T-helper 1 cell treated with Interleukin-12 subunit alpha and Interleukin-12 subunit beta and Interleukin-4 antibody, amounts not matched to agents 30 ng/mL and 1 ng/mL, for 36 hours (primary cell): ENCODE results near the gene SRPX. TPM values are rescaled to one million over a fixed set of nuclear protein-coding genes. Genes with fewer than 3 reads are reported as not detected.

ENCODE experiments used
- intact Hi-C: fragments of 100-400 bp; cut with micrococcal nuclease; formaldehyde crosslinking; loops from one replicate; pipeline ENCODE4 v1.15.1; 2024
- total RNA-seq: library from RNA; stranded (reverse); gene quantifications from 2 replicates; pipeline ENCODE4 v1.2.3, GENCODE V29; 2022

The SRPX gene, protein sequence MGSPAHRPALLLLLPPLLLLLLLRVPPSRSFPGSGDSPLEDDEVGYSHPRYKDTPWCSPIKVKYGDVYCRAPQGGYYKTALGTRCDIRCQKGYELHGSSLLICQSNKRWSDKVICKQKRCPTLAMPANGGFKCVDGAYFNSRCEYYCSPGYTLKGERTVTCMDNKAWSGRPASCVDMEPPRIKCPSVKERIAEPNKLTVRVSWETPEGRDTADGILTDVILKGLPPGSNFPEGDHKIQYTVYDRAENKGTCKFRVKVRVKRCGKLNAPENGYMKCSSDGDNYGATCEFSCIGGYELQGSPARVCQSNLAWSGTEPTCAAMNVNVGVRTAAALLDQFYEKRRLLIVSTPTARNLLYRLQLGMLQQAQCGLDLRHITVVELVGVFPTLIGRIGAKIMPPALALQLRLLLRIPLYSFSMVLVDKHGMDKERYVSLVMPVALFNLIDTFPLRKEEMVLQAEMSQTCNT
- not detected in 2 replicates for total RNA-seq

DNA sequence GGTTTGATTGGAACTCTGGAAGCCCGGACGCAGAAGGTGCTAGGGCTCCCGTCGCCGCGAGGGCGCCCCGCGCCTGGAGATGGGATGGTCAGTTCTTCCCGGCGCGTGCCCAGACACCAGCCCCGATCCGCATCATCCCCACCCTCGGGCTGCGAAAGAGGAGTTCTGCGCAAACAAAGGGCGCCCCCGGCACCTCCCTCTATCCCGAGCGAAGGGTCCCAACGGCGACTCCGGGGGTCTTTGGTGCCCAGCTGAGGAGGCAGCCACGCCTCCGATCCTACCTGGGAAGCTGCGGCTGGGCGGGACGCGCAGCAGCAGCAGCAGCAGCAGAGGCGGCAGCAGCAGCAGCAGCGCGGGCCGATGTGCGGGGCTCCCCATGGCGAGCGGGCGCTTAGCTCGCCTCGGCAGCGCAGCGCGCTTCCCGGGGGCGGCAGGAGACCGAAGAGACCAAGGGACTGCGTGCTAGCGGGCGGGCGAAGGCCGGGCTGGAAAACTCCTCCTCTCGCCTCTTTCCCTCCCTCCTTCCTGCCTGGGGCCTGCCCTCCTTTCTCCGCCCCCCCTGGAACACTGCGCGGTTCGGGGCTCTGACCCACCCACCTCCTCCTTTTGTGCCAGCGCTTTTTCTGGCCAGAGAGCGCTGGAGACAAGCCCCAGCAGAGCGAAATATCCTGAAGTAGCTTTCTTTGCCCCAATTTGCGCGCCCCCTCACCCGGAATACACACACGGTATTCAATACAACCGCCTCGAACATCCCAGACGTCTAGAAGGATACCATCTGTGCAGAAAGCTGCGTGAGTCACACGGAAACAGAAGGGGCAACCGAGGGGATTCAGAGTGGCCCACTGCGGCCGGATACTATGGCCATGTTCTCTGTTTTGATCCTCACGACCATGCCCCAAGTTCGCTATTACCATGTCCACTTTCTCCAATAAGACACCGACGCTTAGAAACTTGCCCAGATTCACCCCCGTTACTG, at the start of gene SRPX:
SRPX (minus strand) TSS at position 457 of the 976 bp plus-strand sequence; CDS start at position 378, 79 bp downstream.
- intact Hi-C loops, result no loop called here

DNA sequence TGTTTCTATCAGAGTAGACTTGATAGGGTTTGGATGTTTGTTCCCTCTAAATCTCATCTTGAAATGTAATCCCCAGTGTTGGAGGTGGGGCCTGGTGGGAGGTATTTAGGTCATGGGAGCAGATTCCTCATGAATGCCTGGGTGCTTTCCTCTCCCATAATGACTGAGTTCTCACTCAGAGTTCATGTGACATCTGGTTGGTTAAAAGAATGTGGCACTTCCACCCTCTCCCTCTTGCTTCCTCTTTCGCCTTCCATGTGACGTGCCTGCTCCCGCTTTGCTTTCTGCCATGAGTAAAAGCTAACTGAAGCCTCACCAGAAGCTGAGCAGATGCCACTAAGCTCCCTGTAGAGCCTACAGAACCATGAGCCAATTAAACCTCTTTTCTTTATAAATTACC, 47.3 kb upstream of the SRPX start:
- intact Hi-C loops, result no loop called here

DNA sequence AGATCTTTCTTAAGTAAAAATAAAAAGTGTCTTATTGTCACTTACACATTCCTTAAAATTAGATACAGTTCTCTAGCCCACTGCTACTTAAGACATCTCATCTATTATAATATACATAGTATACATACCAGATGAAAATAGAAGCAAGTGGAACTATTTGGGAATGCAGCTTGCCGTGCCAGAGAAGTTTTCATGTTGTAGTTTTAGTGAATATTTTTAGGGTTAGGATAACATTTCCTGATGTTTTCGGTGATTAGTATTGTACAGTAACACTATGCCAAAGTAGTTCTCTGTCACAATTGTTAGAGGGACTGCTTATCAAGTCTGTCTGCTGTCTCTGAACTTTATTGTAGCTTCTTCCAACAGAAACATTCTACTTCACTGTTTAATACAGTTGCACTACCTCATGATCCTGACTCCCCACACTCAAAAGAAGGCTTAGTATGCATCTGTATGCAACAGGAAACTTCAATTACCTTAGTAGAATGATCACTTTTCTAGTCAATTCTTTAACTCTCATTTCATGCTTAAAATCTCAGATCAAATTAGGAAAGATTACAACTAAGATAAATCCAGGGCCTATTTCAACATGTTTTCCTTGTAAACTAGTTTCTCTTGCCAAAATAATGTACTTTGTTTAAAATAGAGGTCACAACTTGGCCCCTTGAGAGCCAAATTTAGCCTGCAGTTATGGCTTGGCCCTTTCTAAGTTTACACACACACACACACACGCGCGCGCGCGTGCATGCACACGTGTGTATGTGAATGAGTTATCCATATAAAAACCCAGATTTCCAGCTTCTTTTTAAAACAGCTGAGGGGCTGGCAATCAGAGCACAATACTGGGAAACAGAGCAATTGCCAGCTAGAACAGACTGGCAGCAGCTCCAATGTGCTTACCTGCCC, 42.3 kb upstream of the SRPX start:
- intact Hi-C loops, result no loop called here

DNA sequence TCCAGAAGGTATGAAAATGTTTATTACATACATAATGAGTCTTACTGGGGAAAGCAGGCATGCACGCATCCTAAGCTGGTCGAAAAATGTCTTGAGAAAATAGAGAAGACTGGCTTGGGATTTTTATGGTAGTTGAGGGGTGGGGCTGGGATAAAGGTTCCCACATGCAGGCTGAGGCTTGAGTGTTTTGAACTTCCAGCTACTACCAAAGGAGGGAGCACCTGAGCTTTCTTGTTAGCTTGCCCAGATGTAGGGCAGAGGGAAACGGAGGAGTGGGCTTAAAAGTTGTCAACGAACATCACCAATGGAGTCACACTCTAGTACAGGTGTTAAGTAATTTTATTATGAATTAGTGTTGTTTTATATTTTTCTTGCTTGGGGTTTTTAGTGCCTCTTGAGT, 39.6 kb upstream of the SRPX start:
- intact Hi-C loops, result loop anchor here (1.0 kb wide), 1 partner anchor 67 kb away; the partner anchor contains the start of gene RPGR

DNA sequence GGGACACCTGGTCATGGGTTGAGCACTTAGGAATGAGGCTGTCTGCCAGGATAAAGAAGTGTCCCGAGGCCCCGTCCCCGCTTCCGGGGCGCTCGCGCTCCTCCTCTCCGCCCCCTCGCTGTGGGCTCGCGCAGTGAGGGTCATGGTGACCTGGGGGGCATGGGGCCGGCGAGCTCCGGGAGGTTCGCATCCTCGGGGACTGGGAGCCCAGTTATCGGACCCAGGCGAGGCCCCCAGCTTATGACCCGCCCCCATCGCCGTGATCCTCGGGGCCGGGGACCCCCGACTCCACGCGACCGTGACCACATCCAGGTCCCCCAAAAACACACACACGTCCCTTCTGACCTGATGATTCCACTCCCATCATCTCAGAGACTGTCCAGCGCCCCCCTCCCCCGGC, 35.3 kb upstream of the SRPX start:
- intact Hi-C loops, result no loop called here

DNA sequence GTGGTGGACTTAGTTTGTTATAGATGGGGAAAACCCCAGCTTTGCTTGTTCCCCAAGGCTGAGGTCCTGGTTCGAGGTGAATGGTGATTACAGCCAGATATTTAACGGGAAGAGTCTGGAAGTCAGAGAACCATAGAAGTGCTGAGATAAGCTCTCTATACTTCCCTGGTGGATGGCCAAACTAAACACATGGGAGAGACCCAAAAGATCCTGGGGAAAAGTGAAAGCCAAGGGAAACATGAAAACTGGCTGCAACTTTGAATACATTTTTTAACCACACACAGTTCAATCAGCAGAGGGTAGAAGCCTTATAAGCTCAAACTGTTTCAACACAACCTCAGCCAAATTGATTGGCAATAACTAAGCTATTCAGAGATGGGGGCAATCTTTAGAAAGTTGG, 29.3 kb upstream of the SRPX start:
- intact Hi-C loops, result no loop called here

DNA sequence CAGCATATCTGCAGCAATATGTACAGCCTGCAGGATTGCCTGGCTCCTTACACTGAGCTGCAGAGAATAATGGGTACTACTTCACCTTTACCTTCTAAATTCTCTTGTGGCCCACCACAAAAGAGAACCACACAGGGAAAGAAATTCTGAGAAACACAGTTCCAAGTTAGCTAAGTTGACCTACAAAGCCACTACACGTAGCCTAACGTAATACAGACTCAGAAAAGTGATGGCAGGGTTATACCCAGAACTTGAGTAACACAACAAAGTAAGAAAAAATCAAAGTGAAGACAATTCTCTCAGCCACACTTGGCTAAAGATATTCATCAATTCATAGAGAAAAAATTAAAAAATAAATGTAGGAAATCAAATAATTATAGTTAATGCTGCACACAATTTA, 26.4 kb upstream of the SRPX start:
- intact Hi-C loops, result no loop called here

DNA sequence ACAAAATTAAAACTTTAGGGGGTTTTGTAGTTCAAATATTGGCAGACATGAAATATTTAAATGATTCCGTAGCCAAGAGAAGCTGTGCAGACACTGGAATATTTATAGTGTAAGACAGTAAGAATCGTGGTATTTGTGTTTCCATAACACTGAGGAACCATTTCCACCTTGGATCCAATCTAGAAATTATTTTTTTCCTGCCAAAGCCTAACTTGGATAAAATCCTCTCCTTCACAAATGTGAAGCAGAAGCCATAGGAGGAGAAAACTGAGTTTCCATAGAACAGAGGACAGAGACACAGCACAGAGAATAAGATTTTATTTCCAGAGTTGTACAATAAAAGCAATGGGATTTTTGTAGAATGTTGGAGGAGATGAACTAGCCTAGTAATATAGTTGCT, 19.9 kb upstream of the SRPX start:
- intact Hi-C loops, result no loop called here

DNA sequence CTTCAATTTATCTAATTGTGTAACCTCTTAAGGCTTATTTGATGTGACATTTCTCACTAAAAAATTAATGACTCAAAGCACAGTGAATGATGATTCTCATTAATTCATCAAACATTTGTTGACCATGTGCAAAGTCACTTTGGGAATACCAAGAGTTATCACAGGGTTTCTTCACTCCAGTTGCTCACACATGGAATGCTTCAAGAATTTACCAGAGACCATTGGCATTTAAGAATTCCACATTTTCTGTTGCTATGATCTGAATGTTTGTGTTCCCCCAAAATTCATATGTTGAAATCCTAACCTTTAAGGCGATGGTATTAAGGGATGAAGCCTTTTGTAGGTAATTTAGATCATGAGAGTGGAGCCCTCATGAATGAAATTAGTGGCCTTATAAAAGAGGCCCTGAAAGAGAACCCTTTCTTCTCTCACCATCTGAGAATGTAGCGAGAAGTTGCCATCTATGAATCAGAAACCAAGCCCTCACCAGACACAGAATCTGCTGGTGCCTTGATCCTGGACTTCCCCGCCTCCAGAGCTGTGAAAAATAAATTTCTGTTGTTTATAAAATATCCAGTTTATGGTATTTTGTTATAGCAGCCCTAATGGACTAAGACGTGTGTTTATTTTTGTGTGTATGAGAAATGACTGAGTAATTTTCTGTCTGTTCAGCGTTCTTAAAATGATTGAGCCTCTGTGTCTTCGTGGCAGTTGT, 16.4 kb upstream of the SRPX start:
- intact Hi-C loops, result no loop called here

DNA sequence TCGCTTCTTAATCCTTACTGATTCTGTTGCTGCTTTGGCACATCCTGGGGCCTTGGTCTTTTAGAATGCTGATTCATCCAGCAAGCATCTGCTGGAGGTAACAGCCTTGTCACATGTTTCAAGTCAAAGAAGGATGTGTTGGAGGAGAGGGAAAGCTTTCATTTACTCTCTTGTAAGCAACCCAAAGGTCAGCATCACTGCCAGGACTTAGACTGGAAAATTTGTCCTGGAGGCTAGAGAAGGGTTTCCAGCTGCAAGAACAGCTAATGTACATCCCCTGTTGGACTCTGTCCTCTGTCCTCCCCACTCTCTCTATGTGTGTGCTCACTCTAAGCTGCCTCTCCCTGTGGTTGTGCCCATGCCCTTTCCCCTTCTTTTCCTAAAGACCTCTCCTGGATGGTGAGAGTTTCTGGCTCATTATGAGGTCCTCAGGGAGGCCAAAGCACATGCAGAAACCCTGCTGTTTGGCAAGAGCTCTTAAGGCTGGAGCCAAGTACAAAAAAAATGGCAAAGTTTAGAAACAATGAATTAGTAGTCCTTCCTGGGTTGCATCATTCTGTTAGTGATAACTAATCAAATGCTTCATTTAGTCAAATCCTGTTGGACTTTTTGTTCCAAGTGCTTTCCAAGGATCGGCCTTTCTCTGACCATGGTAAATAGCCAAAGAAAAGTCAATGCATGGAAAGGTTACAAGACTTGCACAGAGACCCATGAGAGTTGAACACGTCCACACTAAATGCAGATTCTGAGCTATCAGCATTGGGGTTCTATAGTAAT, 13.4 kb upstream of the SRPX start:
- intact Hi-C loops, result no loop called here

DNA sequence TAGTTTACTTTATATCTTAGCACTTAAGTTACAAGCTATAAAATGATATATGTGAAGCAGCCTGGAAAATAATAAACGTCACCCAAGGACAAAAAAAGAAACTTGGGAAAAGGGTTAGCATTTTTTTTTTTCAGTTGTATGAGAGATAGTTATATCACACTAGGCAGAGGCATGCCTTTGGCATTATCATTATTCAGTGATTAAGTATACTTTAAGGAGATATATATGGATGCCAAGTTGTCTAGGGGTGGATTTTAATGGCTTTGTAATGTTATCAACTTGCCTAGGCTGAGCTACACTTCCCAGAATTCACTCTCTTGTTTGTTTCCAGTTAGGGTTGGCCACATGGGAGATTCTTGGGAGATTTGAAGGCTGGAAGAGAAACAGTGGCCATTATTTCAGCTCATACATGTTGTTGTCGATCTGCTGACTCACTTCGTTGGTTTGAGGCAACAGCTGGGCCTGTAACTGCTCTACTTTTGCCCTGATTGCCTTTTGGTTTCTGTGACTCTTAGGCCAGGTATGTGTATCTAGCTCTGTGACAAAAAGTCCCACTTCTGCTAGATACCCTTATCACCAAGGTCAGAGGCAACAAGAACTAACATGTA, 11.5 kb upstream of the SRPX start:
- intact Hi-C loops, result no loop called here

DNA sequence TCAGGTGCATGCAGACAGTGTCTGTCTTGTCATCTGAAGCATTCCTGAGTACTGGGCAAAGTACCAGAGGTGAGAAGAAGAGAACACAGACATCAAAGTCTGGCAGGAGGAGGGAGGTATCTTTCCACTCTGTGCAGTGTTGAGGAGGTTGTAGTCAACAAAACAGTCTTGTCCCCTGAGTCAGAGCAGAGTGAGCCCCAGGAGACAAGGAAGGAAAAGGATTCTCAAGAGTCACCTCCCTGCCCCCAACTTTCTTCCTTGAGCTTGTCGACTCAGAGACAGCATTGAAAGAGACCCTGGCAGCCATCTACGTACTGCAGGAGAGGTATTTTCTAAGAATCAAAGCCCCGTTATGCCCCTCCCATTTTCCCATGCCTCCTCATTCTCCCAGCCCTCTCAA, 4.4 kb upstream of the SRPX start:
- intact Hi-C loops, result no loop called here

DNA sequence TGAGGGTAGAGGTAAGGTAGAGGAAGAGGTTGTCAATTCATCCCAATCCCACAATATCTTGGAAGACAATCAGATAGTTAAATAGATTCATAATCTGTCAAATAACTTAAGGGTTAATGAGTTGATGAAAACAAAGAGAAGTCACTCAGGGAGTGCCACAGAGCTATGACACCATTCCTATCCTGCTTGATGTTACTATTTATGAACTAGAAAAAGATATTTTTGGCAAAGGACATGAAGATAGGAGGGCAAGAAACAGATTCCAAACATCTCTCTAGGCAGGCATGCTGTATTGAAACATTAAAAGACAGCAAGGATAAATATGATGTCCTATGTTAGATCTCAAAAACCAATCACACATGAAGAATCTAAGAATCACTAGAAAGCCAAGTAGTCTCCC, 3.5 kb upstream of the SRPX start:
- intact Hi-C loops, result no loop called here

DNA sequence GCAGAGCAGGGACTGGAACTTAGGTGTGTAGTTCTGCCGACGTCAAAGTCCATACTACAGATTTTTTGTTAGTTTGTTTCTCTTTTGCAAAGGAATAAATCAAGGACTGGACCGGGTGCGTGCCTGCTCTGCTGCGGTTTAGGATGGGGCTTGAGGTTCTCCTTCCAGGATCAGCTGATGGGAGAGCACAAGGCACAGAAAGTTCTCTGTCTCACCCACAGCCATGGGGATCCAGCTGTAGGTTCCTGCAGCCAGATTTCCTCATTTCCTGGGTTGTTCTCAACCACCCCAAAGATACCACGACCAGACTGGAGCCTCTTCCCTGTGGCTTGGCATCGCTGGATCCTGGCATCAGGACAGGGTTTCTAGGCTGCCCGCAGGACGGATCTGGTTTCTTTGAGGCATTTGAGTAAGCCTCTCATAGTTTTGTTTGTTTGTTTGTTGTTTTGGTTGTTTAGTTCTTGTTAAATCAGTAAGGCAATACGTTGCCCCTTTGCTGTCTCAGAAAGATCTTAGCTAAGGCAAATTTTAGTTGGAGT, 789 bp upstream of the SRPX start:
- intact Hi-C loops, result no loop called here

DNA sequence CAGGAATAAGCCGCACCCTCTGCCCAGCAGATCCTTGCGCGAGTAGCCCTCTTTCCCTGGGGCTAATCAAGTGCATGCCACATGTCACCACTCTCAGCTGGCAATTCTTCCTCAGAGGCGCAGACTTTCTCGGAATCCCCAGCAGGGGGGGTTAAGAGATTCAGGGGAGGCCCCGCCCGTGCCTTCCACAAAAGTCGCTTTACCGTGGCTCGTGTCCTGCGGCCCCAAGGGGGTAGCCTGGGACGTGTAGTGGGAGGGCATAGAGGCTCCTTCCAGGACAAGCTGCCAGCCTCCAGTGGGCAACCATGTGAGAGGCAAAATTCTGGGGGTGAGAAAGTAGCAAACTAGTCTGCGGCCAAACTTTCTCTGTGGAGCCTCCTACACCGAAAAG, 652 bp downstream of the SRPX start:
- intact Hi-C loops, result no loop called here

DNA sequence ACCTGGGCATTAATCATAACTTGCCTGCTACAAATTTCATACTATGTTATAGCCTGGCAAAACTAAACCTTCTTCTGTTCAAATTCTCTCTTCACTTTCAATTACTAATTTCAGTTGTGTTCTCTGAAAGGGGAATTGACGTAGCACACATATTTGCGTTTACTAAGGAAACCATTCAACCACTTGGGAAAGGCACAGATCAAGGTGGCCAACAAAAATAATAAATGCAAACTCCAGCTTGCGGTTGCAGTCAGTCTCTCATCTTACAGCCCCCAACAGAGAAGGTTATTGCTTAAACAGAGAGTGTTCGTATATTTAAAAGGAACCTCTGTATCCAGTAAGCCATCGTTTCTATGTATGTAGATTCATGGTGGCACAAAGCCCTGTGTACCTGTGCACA, 4.0 kb downstream of the SRPX start:
- intact Hi-C loops, result no loop called here

DNA sequence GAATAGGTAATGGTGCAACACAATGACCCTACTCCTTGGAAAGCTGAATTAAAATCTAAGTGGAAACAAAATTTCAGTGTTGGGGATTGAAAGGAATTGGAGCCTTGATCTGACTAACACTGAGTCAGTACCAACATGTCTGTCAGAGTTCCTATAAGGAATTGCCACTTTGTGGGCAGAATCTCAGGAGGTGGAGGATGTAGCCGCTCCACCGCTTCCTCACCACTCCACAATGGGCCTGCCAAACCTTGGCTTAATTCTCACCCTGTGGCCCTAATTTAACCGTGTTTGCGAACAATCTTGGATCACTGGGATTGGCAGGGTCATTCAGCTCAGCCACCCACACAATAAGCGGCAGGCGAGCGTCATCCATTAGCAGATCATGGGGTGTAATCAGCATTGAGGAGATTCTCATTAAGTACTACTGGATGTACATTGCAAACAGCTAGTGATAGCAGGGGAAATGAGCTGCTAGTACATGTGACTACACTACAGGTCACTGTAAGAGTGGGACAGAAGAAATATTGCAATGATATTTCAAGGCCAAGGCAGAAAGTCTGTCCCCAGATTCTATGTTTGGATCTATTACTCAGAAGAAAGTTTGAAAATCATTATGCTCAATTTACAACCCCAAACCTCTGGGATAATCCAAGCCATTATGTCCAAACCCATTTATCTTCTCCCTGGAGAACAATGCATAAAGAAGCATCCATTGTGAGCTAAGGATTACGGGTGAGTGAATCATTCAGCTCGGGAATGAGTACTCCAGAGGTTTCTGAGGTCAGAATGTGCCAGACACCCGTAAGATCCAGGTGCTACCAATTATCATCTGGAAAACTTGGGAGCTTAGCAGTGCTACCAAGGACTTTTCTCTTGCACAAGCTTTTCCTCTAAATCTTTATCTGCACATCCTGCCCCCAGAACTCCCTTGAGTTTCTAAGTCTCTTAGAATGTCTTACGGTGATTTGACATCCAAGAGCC, 5.8 kb downstream of the SRPX start:
- intact Hi-C loops, result no loop called here

DNA sequence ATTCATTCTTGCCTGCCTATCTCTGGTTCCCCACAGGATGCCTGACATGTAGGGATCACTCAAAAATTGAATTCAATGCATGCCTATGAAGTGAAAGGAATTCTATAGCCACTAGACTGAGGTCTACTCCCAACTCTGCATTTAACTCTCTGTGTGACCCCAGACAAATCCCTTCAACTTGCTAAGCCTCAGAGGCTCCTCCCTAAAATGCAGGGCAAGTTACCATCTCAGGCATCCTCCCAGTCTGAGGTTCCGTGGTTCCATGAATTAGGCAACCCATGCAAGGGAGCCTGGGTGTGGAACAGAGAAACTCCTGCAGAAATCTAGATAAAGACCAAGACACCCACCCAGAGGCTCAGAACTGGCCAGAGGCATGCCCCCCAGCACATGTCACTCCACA, 6.6 kb downstream of the SRPX start:
- intact Hi-C loops, result no loop called here
